ENCODE data around the gene NBR1. TPM values are rescaled to one million over a fixed set of nuclear protein-coding genes. Genes with fewer than 3 reads are reported as not detected.

Gene NBR1
- total RNA-seq, 1 experiment from 2014 or later, result 42.8 TPM

DNA sequence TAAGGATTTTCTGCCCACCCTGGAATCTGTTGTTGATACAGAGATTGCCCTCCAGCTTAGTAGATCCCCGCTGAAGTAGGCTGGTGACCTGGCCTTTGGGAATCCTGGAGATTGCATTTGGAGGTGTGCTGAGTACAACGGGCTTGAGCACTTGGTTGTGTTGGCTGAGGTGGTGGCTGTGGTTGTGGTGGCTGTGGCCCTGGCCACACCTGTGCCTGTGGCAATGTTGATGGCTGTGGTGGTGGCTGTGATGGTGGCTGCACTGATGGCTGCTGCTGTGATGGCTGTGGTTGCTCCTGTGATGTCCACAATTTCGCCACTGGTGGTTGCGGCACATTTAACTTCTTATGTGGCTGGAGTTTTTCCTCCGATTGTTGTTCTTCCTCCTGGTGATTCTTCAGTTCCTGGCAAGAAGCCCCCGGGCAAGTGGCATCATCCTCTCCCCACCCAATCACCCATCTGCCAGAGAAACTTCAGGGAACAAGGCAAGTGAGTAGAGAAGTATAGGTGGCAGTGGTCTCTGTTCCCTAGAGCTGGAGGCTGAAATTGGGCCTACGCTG, 53.2 kb downstream of the NBR1 start (continued):
- TF ChIP-seq, protein P1, sequence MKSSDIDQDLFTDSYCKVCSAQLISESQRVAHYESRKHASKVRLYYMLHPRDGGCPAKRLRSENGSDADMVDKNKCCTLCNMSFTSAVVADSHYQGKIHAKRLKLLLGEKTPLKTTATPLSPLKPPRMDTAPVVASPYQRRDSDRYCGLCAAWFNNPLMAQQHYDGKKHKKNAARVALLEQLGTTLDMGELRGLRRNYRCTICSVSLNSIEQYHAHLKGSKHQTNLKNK (CRISPR knock-in tag; IDR thresholded peaks at IDR 0.05), result no peak
- TF ChIP-seq, protein P2, sequence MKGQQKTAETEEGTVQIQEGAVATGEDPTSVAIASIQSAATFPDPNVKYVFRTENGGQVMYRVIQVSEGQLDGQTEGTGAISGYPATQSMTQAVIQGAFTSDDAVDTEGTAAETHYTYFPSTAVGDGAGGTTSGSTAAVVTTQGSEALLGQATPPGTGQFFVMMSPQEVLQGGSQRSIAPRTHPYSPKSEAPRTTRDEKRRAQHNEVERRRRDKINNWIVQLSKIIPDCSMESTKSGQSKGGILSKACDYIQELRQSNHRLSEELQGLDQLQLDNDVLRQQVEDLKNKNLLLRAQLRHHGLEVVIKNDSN (CRISPR knock-in tag; IDR thresholded peaks at IDR 0.05), result no peak
- TF ChIP-seq ESRRA (CRISPR knock-in tag; IDR thresholded peaks at IDR 0.05; ENCODE audit: borderline replicate concordance), result no peak
- TF ChIP-seq ZNF317 (CRISPR knock-in tag; IDR thresholded peaks at IDR 0.05; ENCODE audit: borderline replicate concordance, low read depth), result no peak
- TF ChIP-seq, protein P3, sequence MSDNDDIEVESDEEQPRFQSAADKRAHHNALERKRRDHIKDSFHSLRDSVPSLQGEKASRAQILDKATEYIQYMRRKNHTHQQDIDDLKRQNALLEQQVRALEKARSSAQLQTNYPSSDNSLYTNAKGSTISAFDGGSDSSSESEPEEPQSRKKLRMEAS (CRISPR knock-in tag; IDR thresholded peaks at IDR 0.05), result no peak
- TF ChIP-seq, protein P4, sequence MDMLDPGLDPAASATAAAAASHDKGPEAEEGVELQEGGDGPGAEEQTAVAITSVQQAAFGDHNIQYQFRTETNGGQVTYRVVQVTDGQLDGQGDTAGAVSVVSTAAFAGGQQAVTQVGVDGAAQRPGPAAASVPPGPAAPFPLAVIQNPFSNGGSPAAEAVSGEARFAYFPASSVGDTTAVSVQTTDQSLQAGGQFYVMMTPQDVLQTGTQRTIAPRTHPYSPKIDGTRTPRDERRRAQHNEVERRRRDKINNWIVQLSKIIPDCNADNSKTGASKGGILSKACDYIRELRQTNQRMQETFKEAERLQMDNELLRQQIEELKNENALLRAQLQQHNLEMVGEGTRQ (CRISPR knock-in tag; IDR thresholded peaks at IDR 0.05), result no peak
- TF ChIP-seq, protein P5, sequence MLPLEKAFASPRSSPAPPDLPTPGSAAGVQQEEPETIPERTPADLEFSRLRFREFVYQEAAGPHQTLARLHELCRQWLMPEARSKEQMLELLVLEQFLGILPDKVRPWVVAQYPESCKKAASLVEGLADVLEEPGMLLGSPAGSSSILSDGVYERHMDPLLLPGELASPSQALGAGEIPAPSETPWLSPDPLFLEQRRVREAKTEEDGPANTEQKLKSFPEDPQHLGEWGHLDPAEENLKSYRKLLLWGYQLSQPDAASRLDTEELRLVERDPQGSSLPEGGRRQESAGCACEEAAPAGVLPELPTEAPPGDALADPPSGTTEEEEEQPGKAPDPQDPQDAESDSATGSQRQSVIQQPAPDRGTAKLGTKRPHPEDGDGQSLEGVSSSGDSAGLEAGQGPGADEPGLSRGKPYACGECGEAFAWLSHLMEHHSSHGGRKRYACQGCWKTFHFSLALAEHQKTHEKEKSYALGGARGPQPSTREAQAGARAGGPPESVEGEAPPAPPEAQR (CRISPR knock-in tag; IDR thresholded peaks at IDR 0.05), result no peak

DNA sequence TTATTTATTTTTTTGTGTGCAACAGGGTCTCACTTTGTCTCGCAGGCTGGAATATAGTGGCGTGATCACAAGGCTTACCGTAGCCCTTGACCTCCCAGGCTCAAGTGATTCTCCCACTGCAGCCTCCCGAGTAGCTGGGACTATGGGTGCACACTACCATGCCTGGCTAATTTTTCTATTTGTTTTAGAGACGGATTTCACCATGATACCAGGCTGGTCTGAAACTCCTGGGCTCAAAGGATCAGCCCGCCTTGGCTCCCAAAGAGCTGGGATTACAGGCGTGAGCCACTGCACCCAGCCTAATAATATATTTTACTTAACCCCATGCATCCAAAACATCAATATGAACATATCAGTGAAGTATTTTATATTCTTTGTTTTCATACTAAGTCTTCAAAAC, 55.4 kb downstream of the NBR1 start:
- ATAC-seq (no peak), DNase-seq (ENCODE audit: low spot score) (no peak)
- H3K4me3 Mint-ChIP-seq, result no peak overlapping the region
- H3K9me3 Mint-ChIP-seq, result no peaks in the 10 kb centered on the region
- no peaks in the 10 kb centered on the region for H3K36me3 Mint-ChIP-seq
- H3K27ac Mint-ChIP-seq, result no peak overlapping the region
- POLR2A ChIA-PET, result interaction anchor here (1.5 kb wide), 1 partner anchor 89 kb away, joined by 4 read pairs; no protein-coding TSS in a partner anchor
- no peaks in the 10 kb centered on the region for H3K4me1 Mint-ChIP-seq
- H3K27me3 Mint-ChIP-seq (ENCODE audit: low read depth), result no peaks in the 10 kb centered on the region
- CTCF ChIA-PET, result no interaction called here
- TF ChIP-seq, protein P6, sequence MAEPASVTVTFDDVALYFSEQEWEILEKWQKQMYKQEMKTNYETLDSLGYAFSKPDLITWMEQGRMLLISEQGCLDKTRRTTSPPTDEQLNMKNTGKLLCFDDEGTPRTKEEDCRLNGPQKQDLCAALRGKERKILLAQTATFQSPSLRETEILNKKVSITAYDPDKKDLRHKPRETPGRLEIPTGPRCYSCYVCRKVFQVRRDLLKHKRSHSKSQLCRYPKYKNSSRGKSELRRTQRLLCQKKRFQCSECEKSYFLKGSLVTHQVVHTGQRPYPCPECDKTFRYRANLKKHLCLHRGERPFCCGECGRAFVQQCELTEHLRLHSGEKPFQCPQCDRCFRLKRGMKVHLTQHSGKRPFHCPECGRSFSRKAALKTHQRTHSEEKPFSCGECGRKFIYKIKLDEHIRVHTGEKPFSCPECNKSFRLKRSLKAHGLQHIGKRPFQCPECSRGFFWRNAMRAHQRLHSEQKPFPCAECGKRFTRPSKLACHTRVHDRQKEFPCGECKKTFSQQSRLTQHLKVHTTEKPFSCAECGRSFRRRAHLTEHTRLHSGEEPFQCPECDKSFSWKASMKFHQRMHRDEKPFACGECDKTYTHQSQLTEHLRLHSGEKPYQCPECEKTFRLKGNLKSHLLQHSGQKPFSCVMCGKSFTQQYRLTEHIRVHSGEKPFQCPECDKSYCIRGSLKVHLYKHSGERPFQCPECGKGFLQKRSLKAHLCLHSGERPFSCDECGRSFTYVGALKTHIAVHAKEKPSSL (CRISPR knock-in tag; conservative IDR thresholded peaks at IDR 0.05), result no peak
- TF ChIP-seq ZNF416 (CRISPR knock-in tag; IDR thresholded peaks at IDR 0.05) (no peak), JAZF1 (CRISPR knock-in tag; IDR thresholded peaks at IDR 0.05) (no peak), MYBL2 (CRISPR knock-in tag; IDR thresholded peaks at IDR 0.05) (no peak), KAT7 (CRISPR knock-in tag; IDR thresholded peaks at IDR 0.05; ENCODE audit: borderline replicate concordance) (no peak), RELA (CRISPR knock-in tag; IDR thresholded peaks at IDR 0.05; ENCODE audit: borderline replicate concordance) (no peak), CREB1 (CRISPR knock-in tag; IDR thresholded peaks at IDR 0.05) (no peak), GTF2I (CRISPR knock-in tag; conservative IDR thresholded peaks at IDR 0.05) (no peak), FOXP1 (CRISPR knock-in tag; IDR thresholded peaks at IDR 0.05; ENCODE audit: borderline replicate concordance) (no peak)
- TF ChIP-seq, protein P4 (CRISPR knock-in tag; IDR thresholded peaks at IDR 0.05), result no peak
- TF ChIP-seq, protein P7, sequence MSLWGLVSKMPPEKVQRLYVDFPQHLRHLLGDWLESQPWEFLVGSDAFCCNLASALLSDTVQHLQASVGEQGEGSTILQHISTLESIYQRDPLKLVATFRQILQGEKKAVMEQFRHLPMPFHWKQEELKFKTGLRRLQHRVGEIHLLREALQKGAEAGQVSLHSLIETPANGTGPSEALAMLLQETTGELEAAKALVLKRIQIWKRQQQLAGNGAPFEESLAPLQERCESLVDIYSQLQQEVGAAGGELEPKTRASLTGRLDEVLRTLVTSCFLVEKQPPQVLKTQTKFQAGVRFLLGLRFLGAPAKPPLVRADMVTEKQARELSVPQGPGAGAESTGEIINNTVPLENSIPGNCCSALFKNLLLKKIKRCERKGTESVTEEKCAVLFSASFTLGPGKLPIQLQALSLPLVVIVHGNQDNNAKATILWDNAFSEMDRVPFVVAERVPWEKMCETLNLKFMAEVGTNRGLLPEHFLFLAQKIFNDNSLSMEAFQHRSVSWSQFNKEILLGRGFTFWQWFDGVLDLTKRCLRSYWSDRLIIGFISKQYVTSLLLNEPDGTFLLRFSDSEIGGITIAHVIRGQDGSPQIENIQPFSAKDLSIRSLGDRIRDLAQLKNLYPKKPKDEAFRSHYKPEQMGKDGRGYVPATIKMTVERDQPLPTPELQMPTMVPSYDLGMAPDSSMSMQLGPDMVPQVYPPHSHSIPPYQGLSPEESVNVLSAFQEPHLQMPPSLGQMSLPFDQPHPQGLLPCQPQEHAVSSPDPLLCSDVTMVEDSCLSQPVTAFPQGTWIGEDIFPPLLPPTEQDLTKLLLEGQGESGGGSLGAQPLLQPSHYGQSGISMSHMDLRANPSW (CRISPR knock-in tag; conservative IDR thresholded peaks at IDR 0.05; ENCODE audit: low read depth), result no peak
- TF ChIP-seq, protein P8, sequence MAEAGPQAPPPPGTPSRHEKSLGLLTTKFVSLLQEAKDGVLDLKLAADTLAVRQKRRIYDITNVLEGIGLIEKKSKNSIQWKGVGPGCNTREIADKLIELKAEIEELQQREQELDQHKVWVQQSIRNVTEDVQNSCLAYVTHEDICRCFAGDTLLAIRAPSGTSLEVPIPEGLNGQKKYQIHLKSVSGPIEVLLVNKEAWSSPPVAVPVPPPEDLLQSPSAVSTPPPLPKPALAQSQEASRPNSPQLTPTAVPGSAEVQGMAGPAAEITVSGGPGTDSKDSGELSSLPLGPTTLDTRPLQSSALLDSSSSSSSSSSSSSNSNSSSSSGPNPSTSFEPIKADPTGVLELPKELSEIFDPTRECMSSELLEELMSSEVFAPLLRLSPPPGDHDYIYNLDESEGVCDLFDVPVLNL (CRISPR knock-in tag; IDR thresholded peaks at IDR 0.05; ENCODE audit: borderline replicate concordance, low read depth), result no peak
- TF ChIP-seq, protein P9, sequence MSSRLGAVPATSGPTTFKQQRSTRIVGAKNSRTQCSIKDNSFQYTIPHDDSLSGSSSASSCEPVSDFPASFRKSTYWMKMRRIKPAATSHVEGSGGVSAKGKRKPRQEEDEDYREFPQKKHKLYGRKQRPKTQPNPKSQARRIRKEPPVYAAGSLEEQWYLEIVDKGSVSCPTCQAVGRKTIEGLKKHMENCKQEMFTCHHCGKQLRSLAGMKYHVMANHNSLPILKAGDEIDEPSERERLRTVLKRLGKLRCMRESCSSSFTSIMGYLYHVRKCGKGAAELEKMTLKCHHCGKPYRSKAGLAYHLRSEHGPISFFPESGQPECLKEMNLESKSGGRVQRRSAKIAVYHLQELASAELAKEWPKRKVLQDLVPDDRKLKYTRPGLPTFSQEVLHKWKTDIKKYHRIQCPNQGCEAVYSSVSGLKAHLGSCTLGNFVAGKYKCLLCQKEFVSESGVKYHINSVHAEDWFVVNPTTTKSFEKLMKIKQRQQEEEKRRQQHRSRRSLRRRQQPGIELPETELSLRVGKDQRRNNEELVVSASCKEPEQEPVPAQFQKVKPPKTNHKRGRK (CRISPR knock-in tag; IDR thresholded peaks at IDR 0.05; ENCODE audit: borderline replicate concordance), result no peak
- TF ChIP-seq, protein P2 (CRISPR knock-in tag; IDR thresholded peaks at IDR 0.05), result no peak
